ENCODE results near the gene P2RY2. TPM values are rescaled to one million over a fixed set of nuclear protein-coding genes. Genes with fewer than 3 reads are reported as not detected.

Gene P2RY2
- total and polyA plus RNA-seq, 7 donors = 0.16 to 6.2 (median 3.6) TPM; not detected in 3

DNA sequence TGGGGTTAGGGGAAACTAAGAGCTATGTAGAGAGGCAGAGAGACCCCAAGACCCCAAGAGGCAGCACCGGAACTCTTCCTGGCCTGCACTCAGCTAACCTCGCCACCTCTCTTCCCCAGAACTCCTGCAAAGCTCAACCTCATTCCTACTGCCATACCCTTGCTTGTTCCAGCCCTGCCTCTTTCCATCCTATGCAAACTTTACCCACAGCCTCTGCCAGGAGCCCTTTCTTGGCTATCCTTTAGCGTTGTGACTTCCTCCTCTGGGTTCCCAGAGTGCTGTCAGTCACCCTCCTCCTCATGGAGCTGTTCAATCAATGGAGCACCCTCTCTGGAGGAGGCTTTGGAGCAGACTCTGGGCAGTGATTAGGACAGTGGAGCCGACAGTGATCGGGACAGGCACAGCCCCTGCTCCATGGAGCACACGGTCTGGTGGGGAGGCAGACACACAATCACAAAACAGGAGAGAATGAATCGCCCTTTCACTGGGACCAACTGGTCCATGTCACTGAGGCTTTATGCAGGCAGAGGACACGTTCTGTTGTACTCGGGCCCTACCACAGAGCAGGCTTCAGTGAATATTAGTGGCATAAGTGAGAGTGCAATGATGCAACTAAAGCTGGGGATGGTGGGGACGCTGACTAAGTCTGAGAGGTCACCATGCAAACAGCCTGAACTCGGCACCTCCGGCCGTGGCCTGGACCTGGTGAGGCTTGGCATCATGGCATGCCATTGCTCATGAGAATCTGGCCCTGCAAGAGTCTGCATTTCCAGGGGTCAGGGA, 24.6 kb upstream of the P2RY2 start:
- H3K9me3 ChIP-seq = no peaks in the 10 kb centered on the region
- H3K27me3 ChIP-seq = no peaks in the 10 kb centered on the region
- TF ChIP-seq POLR2AphosphoS5 (IDR thresholded peaks at IDR 0.05) = no peak
- TF ChIP-seq, protein P1, sequence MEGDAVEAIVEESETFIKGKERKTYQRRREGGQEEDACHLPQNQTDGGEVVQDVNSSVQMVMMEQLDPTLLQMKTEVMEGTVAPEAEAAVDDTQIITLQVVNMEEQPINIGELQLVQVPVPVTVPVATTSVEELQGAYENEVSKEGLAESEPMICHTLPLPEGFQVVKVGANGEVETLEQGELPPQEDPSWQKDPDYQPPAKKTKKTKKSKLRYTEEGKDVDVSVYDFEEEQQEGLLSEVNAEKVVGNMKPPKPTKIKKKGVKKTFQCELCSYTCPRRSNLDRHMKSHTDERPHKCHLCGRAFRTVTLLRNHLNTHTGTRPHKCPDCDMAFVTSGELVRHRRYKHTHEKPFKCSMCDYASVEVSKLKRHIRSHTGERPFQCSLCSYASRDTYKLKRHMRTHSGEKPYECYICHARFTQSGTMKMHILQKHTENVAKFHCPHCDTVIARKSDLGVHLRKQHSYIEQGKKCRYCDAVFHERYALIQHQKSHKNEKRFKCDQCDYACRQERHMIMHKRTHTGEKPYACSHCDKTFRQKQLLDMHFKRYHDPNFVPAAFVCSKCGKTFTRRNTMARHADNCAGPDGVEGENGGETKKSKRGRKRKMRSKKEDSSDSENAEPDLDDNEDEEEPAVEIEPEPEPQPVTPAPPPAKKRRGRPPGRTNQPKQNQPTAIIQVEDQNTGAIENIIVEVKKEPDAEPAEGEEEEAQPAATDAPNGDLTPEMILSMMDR (IDR thresholded peaks at IDR 0.05) = no peak
- TF ChIP-seq EP300 (IDR thresholded peaks at IDR 0.05) = no peak
- no peak for TF ChIP-seq POLR2A (IDR thresholded peaks at IDR 0.05)
- peak; percentile 52 for DNase-seq
- WGBS, 2 donors = 72 to 83% methylated on average over 13 of the region's 13 CpGs
- no peaks in the 10 kb centered on the region for H3K36me3 ChIP-seq
- H3K4me1 ChIP-seq = peaks cover 0 to 3% (median under 1%) of the 10 kb centered on the region in 4 donors
- H3K4me3 ChIP-seq = no peak overlapping the region
- H3K27ac ChIP-seq = no peak overlapping the region
- intact Hi-C loops (cut with DNase I) = no loop called here

DNA sequence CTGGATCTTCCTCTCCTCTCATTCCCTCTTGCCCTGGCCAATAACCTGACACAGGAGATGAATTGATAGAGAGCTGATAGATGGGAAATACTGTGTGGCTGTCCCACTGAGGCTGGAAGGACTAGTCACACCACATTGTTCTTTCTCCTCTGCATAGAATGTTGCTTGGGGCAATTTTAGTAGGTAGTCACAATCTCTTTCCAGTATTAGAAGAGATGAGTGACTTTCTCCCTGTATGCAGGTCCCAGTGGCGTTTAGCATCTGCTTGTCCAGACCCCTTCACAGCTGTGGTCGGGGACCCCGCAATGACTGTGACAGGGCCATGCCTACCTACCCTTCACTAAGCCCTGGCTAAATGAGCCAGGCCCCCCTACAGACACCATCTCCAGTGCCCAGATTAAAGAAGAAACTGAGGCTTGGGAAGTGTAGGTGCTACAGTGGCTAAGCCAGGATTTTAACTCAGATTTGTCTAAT, 24.0 kb upstream of the P2RY2 start:
- Histone ChIP-seq H3K36me3 (no peaks in the 10 kb centered on the region), H3K4me1 (no peaks in the 10 kb centered on the region), H3K4me3 (no peak overlapping the region), H3K27ac (no peak overlapping the region), H3K9me3 (no peaks in the 10 kb centered on the region), H3K27me3 (no peaks in the 10 kb centered on the region)
- intact Hi-C loops (cut with DNase I) = no loop called here
- 57 to 90% methylated on average over 3 of the region's 3 CpGs for WGBS, 2 donors
- TF ChIP-seq EP300 (IDR thresholded peaks at IDR 0.05) (no peak), POLR2AphosphoS5 (IDR thresholded peaks at IDR 0.05) (no peak), POLR2A (IDR thresholded peaks at IDR 0.05) (no peak)
- TF ChIP-seq, protein P1 (IDR thresholded peaks at IDR 0.05) = no peak
- peak; percentile 30 for DNase-seq

DNA sequence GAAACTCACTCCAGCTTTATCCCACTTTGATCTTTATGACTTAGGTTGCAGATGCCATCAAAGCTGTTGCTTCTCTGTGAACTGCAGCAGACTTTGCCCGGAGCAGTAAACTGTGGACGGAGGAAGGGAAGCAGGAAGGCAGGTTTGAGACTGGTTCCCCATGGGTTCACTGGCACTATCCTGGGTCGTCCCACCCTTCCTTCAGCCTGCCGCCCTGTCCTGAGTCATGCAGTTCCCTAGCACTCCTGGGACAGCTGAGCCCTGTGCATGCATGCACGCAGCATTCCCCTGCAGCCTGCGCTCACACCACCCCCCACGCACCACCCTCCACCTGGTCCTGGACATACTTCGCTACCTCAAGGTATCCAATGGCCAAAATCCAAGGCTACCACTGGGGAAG, 23.5 kb upstream of the P2RY2 start:
- 16 to 64% methylated on average over 8 of the region's 8 CpGs for WGBS, 2 donors
- H3K27ac ChIP-seq = no peak overlapping the region
- no peaks in the 10 kb centered on the region for H3K9me3 ChIP-seq
- no peak overlapping the region for H3K4me3 ChIP-seq
- H3K36me3 ChIP-seq = no peaks in the 10 kb centered on the region
- H3K4me1 ChIP-seq = no peaks in the 10 kb centered on the region
- peak; percentile 29 for DNase-seq
- intact Hi-C loops (cut with DNase I) = no loop called here
- TF ChIP-seq EP300 (IDR thresholded peaks at IDR 0.05) = no peak
- no peak for TF ChIP-seq POLR2AphosphoS5 (IDR thresholded peaks at IDR 0.05)
- TF ChIP-seq POLR2A (IDR thresholded peaks at IDR 0.05) = no peak
- TF ChIP-seq, protein P1 (IDR thresholded peaks at IDR 0.05) = no peak
- H3K27me3 ChIP-seq = no peaks in the 10 kb centered on the region

DNA sequence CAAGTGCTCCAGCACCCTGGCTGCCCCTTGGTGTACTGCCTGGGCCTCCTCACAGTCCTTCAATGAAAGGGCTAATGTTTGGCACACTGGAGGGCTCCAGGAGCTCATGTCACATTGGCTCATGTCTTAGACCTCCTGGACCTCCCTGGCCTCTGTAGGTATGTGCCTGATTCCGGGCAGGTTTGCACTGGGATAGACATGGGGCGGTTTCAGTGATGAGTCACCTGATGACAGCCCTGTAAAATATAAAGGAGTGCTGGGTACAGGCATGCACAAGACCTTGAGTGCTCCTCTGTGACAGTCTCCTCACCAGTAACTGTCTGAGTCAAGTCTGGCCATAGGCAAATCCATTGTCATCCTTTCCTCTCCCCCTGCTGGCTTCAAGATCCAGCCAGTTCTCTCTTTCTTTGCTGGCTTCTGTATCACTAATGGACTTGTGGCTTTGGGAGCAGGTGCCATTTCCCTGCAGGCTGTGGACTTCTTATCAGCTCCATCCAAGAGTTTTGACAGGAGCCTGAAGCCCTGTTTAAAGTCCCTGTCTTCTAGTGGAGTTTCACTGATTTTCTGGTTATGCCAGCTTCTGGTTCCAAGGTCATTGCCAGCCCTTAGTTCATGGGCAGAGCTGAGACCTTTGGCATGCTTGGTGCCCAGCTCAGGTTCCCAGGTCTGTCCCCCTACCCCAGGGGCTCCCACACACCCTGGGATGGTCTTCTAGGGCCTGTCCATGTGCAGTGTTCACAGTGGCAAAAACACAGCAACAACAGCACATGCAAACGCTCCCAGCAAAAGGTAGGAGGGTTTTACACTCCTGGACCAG, 22.7 kb upstream of the P2RY2 start:
- Histone ChIP-seq H3K4me3 (no peak overlapping the region), H3K36me3 (no peaks in the 10 kb centered on the region), H3K4me1 (no peaks in the 10 kb centered on the region), H3K27me3 (no peaks in the 10 kb centered on the region), H3K27ac (no peak overlapping the region), H3K9me3 (no peaks in the 10 kb centered on the region)
- TF ChIP-seq EP300 (IDR thresholded peaks at IDR 0.05) (no peak), POLR2A (IDR thresholded peaks at IDR 0.05) (no peak), POLR2AphosphoS5 (IDR thresholded peaks at IDR 0.05) (no peak)
- TF ChIP-seq, protein P1 (IDR thresholded peaks at IDR 0.05) = no peak
- peak; percentile 38 for DNase-seq
- 48 to 81% methylated on average over 3 of the region's 3 CpGs for WGBS, 2 donors
- intact Hi-C loops (cut with DNase I) = no loop called here

Measured in sigmoid colon (tissue), 7 donors.